Body of pancreas (tissue), 4 donors: ENCODE results near the gene BRAF. TPM values are rescaled to one million over a fixed set of nuclear protein-coding genes. Genes with fewer than 3 reads are reported as not detected.

ENCODE experiments used
- ATAC-seq: fragments of 150-250 bp; one replicate; pipeline ENCODE4 v1.9.1; 2016
- DNase-seq, 4 donors: peaks; one replicate each; pipeline ENCODE4 v3.0.0-alpha.2; 2019
- H3K27ac ChIP-seq, 4 donors: fragments of 200-600 bp; sonication (generic); 1 replicate in 3 of 4; 2 replicates in 1 of 4; pipeline versions ENCODE4 v1.5.1 to v1.6.1; 2016 to 2019; ENCODE audit warnings: mild to moderate bottlenecking in 1 of 4, mixed read lengths in 1 of 4, moderate library complexity in 1 of 4
- H3K27me3 ChIP-seq, 2 donors: fragments of 200-600 bp; sonication (generic); one replicate each; pipeline ENCODE4 v1.6.0; 2016; ENCODE audit warnings: mild to moderate bottlenecking in 1 of 2
- H3K36me3 ChIP-seq, 2 donors: fragments of 200-600 bp; sonication (generic); replicated peaks in 1 of 2; 2 replicates each; pipeline ENCODE4 v1.5.1; 2016; ENCODE audit warnings: low read depth in 2 of 2; ENCODE audit not compliant: insufficient read depth in 1 of 2
- H3K4me1 ChIP-seq: fragments of 200-600 bp; sonication (generic); one replicate; pipeline ENCODE4 v1.6.0; 2016
- H3K4me3 ChIP-seq, 2 donors: fragments of 200-600 bp; sonication (generic); 1 replicate in 1 of 2; 2 replicates in 1 of 2; pipeline ENCODE4 v1.5.1; 2016 to 2019
- H3K9me3 ChIP-seq, 3 donors: fragments of 200-600 bp; sonication (generic); 1 replicate in 2 of 3; 2 replicates in 1 of 3; pipeline ENCODE4 v1.5.1; 2016
- POLR2A ChIP-seq, 3 donors: fragments of 450-650 bp; IDR thresholded peaks; one replicate each; pipeline ENCODE4 v1.6.1; 2016; ENCODE audit warnings: antibody characterized with exemption in 3 of 3, mild to moderate bottlenecking in 2 of 3
- WGBS, 2 donors: methylation state at CpG; one replicate each; pipeline ENCODE4 v1.1.5; 2017; 5-methylcytosine and 5-hydroxymethylcytosine counted together
- intact Hi-C: fragments of 100-400 bp; cut with DNase I; formaldehyde crosslinking; loops from one replicate; pipeline ENCODE4 v1.15.1; 2023
- total RNA-seq, 2 donors: library from RNA; depleted of rRNA; stranded (reverse); fragments of >200 nt; gene quantifications; one replicate each; pipeline ENCODE4 v1.1.0, GENCODE V29; 2016
- TF ChIP-seq, protein P1 (sequence below), 7 experiments: fragments of 450-650 bp in 4 of 7; fragments of 200-600 bp in 3 of 7; sonication (generic) in 3 of 7; IDR thresholded peaks; one replicate each; pipeline ENCODE4 v1.5.1; 2016 to 2019; ENCODE audit warnings: antibody characterized with exemption in 7 of 7

BRAF gene
- total RNA-seq, 2 donors from 2014 or later, result 41.9 to 51.1 TPM

DNA sequence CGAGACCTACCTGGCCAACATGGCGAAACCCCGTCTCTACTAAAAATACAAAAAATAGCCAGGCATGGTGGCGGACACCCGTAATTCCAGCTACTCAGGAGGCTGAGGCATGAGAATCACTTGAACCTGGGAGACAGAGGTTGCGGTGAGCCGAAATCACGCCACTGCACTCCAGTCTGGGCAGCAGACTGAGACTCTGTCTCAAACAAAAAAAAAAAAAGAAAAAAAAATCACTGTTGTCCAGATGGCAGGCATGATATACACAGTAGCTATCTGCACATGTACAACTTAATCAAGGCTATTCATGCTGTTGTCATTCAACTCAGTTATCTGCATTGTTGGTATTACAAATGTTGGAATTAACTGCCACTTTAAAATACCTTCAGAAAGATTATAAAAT, 55.3 kb downstream of the BRAF start:
- H3K4me1 ChIP-seq, result no peaks in the 10 kb centered on the region
- intact Hi-C loops, result no loop called here
- H3K4me3 ChIP-seq, result no peak overlapping the region
- DNase-seq, result no peak
- no peak overlapping the region for H3K27ac ChIP-seq
- TF ChIP-seq POLR2A (IDR thresholded peaks at IDR 0.05), result no peak
- TF ChIP-seq, protein P1, sequence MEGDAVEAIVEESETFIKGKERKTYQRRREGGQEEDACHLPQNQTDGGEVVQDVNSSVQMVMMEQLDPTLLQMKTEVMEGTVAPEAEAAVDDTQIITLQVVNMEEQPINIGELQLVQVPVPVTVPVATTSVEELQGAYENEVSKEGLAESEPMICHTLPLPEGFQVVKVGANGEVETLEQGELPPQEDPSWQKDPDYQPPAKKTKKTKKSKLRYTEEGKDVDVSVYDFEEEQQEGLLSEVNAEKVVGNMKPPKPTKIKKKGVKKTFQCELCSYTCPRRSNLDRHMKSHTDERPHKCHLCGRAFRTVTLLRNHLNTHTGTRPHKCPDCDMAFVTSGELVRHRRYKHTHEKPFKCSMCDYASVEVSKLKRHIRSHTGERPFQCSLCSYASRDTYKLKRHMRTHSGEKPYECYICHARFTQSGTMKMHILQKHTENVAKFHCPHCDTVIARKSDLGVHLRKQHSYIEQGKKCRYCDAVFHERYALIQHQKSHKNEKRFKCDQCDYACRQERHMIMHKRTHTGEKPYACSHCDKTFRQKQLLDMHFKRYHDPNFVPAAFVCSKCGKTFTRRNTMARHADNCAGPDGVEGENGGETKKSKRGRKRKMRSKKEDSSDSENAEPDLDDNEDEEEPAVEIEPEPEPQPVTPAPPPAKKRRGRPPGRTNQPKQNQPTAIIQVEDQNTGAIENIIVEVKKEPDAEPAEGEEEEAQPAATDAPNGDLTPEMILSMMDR (IDR thresholded peaks at IDR 0.05), result no peak
- ATAC-seq, result no peak
- WGBS, 2 donors, result 96 to 97% methylated on average over 8 of the region's 8 CpGs
- no peaks in the 10 kb centered on the region for H3K27me3 ChIP-seq
- no peaks in the 10 kb centered on the region for H3K9me3 ChIP-seq
- no peaks in the 10 kb centered on the region for H3K36me3 ChIP-seq

- WGBS, 2 donors, result 93 to 95% methylated on average over 5 of the region's 5 CpGs
- Histone ChIP-seq H3K27ac (no peak overlapping the region), H3K4me1 (no peaks in the 10 kb centered on the region), H3K36me3 (no peaks in the 10 kb centered on the region), H3K9me3 (no peaks in the 10 kb centered on the region), H3K27me3 (no peaks in the 10 kb centered on the region), H3K4me3 (no peak overlapping the region)
- DNase-seq (no peak), ATAC-seq (no peak)
- TF ChIP-seq, protein P1 (IDR thresholded peaks at IDR 0.05), result no peak
- TF ChIP-seq POLR2A (IDR thresholded peaks at IDR 0.05), result no peak
- intact Hi-C loops, result no loop called here
Measured at GRCh38 chr7:140867467-140868462, 57.0 kb downstream of the BRAF start.

GRCh38 chr7:140866926-140867325, 57.8 kb downstream of the BRAF start:
- DNase-seq, result no peak
- Histone ChIP-seq H3K4me1 (no peaks in the 10 kb centered on the region), H3K9me3 (no peaks in the 10 kb centered on the region), H3K27ac (no peak overlapping the region), H3K36me3 (no peaks in the 10 kb centered on the region), H3K27me3 (no peaks in the 10 kb centered on the region), H3K4me3 (no peak overlapping the region)
- ATAC-seq, result no peak
- intact Hi-C loops, result no loop called here
- no peak for TF ChIP-seq POLR2A (IDR thresholded peaks at IDR 0.05)
- TF ChIP-seq, protein P1 (IDR thresholded peaks at IDR 0.05), result no peak

DNA sequence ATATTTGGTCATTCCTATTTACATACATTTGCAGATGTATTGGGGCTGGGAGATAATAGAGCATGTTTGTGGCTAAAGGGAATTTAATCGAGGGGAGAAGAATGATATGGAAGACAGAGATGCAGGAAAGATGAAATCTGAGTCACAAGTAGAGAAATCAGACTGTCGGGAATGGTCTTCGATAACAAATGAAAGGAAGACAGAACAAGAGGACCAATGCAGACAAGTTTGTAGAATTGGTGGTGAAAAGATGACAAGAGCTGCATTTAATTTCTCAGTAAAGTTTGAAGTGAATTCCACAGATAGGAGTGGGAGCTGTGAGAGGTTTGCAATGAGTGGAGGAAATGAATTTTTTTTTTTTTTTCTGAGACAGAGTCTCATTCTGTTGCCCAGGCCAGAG, 60.0 kb downstream of the BRAF start:
- intact Hi-C loops, result no loop called here
- Histone ChIP-seq H3K4me1 (no peaks in the 10 kb centered on the region), H3K36me3 (no peaks in the 10 kb centered on the region), H3K9me3 (no peaks in the 10 kb centered on the region), H3K27ac (no peak overlapping the region), H3K27me3 (no peaks in the 10 kb centered on the region), H3K4me3 (no peak overlapping the region)
- ATAC-seq (no peak), DNase-seq (no peak)
- TF ChIP-seq, protein P1 (IDR thresholded peaks at IDR 0.05), result no peak
- TF ChIP-seq POLR2A (IDR thresholded peaks at IDR 0.05), result no peak
- WGBS, 2 donors, result 93 to 97% methylated on average over 3 of the region's 3 CpGs

DNA sequence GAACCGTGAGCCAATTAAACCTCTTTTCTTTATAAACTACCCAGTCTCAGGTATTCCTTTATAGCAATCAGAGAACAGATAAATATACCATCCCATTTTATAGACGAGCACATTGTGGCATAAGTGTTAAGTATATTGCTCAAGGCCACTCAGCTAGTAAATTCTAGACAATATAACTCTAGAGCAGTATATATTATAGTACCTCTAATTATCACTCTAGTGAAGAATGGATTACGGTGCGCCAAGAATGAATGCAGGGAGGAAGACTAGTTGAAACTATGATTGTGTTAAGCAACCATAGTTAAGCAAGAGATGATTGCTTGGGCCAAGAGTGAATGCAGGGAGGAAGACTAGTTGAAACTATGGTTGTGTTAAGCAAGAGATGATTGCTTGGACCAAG, 60.9 kb downstream of the BRAF start:
- TF ChIP-seq, protein P1 (IDR thresholded peaks at IDR 0.05), result no peak
- no peak for TF ChIP-seq POLR2A (IDR thresholded peaks at IDR 0.05)
- no peaks in the 10 kb centered on the region for H3K36me3 ChIP-seq
- no peak for DNase-seq
- no peaks in the 10 kb centered on the region for H3K9me3 ChIP-seq
- no peak overlapping the region for H3K4me3 ChIP-seq
- H3K27ac ChIP-seq, result no peak overlapping the region
- H3K4me1 ChIP-seq, result no peaks in the 10 kb centered on the region
- intact Hi-C loops, result no loop called here
- ATAC-seq, result no peak
- H3K27me3 ChIP-seq, result no peaks in the 10 kb centered on the region
- WGBS, 2 donors, result 95 to 98% methylated on average over 4 of the region's 4 CpGs
